ENCODE measurements around the gene IGLL5.

DNA sequence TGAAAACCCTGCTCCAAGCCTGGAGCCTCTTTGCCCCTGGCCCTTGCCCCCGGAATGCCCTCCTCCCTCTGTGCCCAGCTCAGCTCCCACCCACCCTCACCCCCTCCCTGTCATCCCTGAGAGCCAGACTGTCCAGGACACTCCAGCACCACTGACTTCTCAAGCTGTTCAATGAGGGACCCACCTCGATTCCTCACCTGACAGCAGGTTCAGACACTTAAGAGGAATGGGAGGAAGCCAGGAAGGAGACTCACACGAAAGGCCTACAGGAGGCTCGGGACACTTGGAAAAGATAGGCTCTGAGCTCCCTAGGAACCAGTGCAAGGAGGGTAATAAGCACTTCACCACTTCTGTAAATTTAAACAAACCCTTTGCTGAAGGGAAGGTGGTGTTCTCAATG is 35.8 kb downstream of the IGLL5 start:
- TF ChIP-seq, protein P1, sequence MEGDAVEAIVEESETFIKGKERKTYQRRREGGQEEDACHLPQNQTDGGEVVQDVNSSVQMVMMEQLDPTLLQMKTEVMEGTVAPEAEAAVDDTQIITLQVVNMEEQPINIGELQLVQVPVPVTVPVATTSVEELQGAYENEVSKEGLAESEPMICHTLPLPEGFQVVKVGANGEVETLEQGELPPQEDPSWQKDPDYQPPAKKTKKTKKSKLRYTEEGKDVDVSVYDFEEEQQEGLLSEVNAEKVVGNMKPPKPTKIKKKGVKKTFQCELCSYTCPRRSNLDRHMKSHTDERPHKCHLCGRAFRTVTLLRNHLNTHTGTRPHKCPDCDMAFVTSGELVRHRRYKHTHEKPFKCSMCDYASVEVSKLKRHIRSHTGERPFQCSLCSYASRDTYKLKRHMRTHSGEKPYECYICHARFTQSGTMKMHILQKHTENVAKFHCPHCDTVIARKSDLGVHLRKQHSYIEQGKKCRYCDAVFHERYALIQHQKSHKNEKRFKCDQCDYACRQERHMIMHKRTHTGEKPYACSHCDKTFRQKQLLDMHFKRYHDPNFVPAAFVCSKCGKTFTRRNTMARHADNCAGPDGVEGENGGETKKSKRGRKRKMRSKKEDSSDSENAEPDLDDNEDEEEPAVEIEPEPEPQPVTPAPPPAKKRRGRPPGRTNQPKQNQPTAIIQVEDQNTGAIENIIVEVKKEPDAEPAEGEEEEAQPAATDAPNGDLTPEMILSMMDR (IDR thresholded peaks at IDR 0.05) = no peak
- TF ChIP-seq POLR2A (IDR thresholded peaks at IDR 0.05) (no peak), POLR2AphosphoS5 (IDR thresholded peaks at IDR 0.05) (no peak)
